Upper lobe of left lung (tissue), 6 donors: Measurements from ENCODE around the gene CES1. TPM values are rescaled to one million over a fixed set of nuclear protein-coding genes. Genes with fewer than 3 reads are reported as not detected.
"Not testable (repeated sequence)": the region's sequence is repeated elsewhere in the genome, so short reads cannot be mapped to it uniquely, and the experiment has no call there.

Source experiments
- ATAC-seq, 2 donors: fragments of 200-7000 bp; cut with Tn5 transposase; one replicate each; pipeline ENCODE4 v1.9.1; 2022; ENCODE audit warnings: mild to moderate bottlenecking in 2 of 2, moderate library complexity in 2 of 2; ENCODE audit not compliant: low FRiP score in 2 of 2
- DNase-seq, 2 donors: peaks; one replicate each; pipeline ENCODE4 v3.0.0-alpha.2; 2019 to 2020
- H3K27ac ChIP-seq, 4 donors: fragments of 200-600 bp; sonication (generic); one replicate each; pipeline ENCODE4 v1.5.1; 2016 to 2019
- H3K27me3 ChIP-seq, 4 donors: fragments of 200-600 bp; sonication (generic); one replicate each; pipeline ENCODE4 v1.5.1; 2017 to 2019
- H3K36me3 ChIP-seq, 4 donors: fragments of 200-600 bp; sonication (generic); one replicate each; pipeline ENCODE4 v1.5.1; 2016 to 2019
- H3K4me1 ChIP-seq, 4 donors: fragments of 200-600 bp; sonication (generic); one replicate each; pipeline ENCODE4 v1.5.1; 2018 to 2019
- H3K4me3 ChIP-seq, 4 donors: fragments of 200-600 bp; sonication (generic); one replicate each; pipeline ENCODE4 v1.5.1; 2017 to 2019; ENCODE audit warnings: mild to moderate bottlenecking in 2 of 4, moderate library complexity in 1 of 4
- H3K9me3 ChIP-seq, 4 donors: fragments of 200-600 bp; sonication (generic); one replicate each; pipeline ENCODE4 v1.5.1; 2018 to 2019
- CTCF ChIP-seq, 6 experiments: fragments of 450-650 bp in 4 of 6; fragments of 200-600 bp in 2 of 6; sonication (generic) in 2 of 6; IDR thresholded peaks; one replicate each; pipeline ENCODE4 v1.5.1; 2016 to 2019; ENCODE audit warnings: antibody characterized with exemption in 6 of 6
- EP300 ChIP-seq, 4 donors: sonication (generic); formaldehyde crosslinking; IDR thresholded peaks; one replicate each; pipeline ENCODE4 v1.5.1; 2017; ENCODE audit warnings: antibody characterized with exemption in 4 of 4, control low read depth in 2 of 4
- POLR2A ChIP-seq, 4 donors: fragments of 450-650 bp; IDR thresholded peaks; one replicate each; pipeline ENCODE4 v1.5.1; 2016 to 2017; ENCODE audit warnings: antibody characterized with exemption in 4 of 4, mild to moderate bottlenecking in 2 of 4
- POLR2AphosphoS5 ChIP-seq, 2 donors: sonication (generic); formaldehyde crosslinking; IDR thresholded peaks; one replicate each; pipeline ENCODE4 v1.5.1; 2017; ENCODE audit warnings: antibody characterized with exemption in 2 of 2
- WGBS, 2 donors: methylation state at CpG; one replicate each; pipeline ENCODE4 v1.1.5; 2017 to 2018; 5-methylcytosine and 5-hydroxymethylcytosine counted together
- total RNA-seq, 6 donors: library from RNA; depleted of rRNA in 4 of 6; stranded (reverse); fragments of >200 nt in 4 of 6; gene quantifications; one replicate each; pipeline versions ENCODE4 v1.1.0 to v1.2.1, GENCODE V29; 2016 to 2021
- donor health status: DM: no; HTN: no; CAD: no; lungs with moderate emphysema.
- donor health status: DM: no; HTN: yes; CAD: no; lungs with severe emphysema.

The CES1 gene
- total RNA-seq, 6 donors from 2014 or later = 110 to 224 (median 187) TPM

- Histone ChIP-seq H3K27me3 (no peaks in the 10 kb centered on the region), H3K4me1 (no peaks in the 10 kb centered on the region), H3K27ac (no peak overlapping the region), H3K9me3 (no peaks in the 10 kb centered on the region), H3K36me3 (no peaks in the 10 kb centered on the region), H3K4me3 (no peak overlapping the region)
- TF ChIP-seq CTCF (IDR thresholded peaks at IDR 0.05) (peak; percentile 43 to 76 (median 70)), POLR2AphosphoS5 (IDR thresholded peaks at IDR 0.05) (no peak), POLR2A (IDR thresholded peaks at IDR 0.05) (no peak)
- ATAC-seq (peak in 1 of 2 donors; percentile 77), DNase-seq (peak in 1 of 2 donors; percentile 8)
- 47 to 48% methylated on average over 11 of the region's 11 CpGs for WGBS, 2 donors
Measured at GRCh38 chr16:55842369-55843104, 9.6 kb upstream of the CES1 start.

GRCh38 chr16:55839115-55839514, 6.2 kb upstream of the CES1 start:
- no peak for DNase-seq
- H3K4me1 ChIP-seq = peaks cover 6 to 7% (median 7%) of the 10 kb centered on the region in 4 donors
- H3K9me3 ChIP-seq = no peaks in the 10 kb centered on the region
- TF ChIP-seq POLR2AphosphoS5 (IDR thresholded peaks at IDR 0.05) (no peak), EP300 (IDR thresholded peaks at IDR 0.05) (no peak), POLR2A (IDR thresholded peaks at IDR 0.05) (no peak), CTCF (IDR thresholded peaks at IDR 0.05) (no peak)
- ATAC-seq = peak in 1 of 2 donors; percentile 61
- H3K36me3 ChIP-seq = no peaks in the 10 kb centered on the region
- WGBS, 2 donors = 33 to 50% methylated on average over 2 of the region's 2 CpGs
- no peak overlapping the region for H3K27ac ChIP-seq
- no peak overlapping the region for H3K4me3 ChIP-seq
- no peaks in the 10 kb centered on the region for H3K27me3 ChIP-seq

GRCh38 chr16:55836158-55836611, 3.3 kb upstream of the CES1 start:
- TF ChIP-seq EP300 (IDR thresholded peaks at IDR 0.05) (peak in 1 of 4 donors; percentile 51), POLR2AphosphoS5 (IDR thresholded peaks at IDR 0.05) (peak in 1 of 2 donors; percentile 15), POLR2A (IDR thresholded peaks at IDR 0.05) (no peak), CTCF (IDR thresholded peaks at IDR 0.05) (no peak)
- Histone ChIP-seq H3K4me1 (peaks cover 6 to 13% (median 10%) of the 10 kb centered on the region in 4 donors), H3K9me3 (no peaks in the 10 kb centered on the region), H3K27me3 (no peaks in the 10 kb centered on the region), H3K27ac (no peak overlapping the region), H3K36me3 (no peaks in the 10 kb centered on the region), H3K4me3 (no peak overlapping the region)
- ATAC-seq = no peak
- DNase-seq = no peak
- WGBS, 2 donors = 55 to 88% methylated on average over 4 of the region's 4 CpGs

GRCh38 chr16:55835581-55835980, 2.7 kb upstream of the CES1 start:
- H3K27ac ChIP-seq = no peak overlapping the region
- H3K9me3 ChIP-seq = no peaks in the 10 kb centered on the region
- H3K4me1 ChIP-seq = peaks cover 6 to 13% (median 10%) of the 10 kb centered on the region in 4 donors
- TF ChIP-seq POLR2AphosphoS5 (IDR thresholded peaks at IDR 0.05) (peak in 1 of 2 donors; percentile 44), EP300 (IDR thresholded peaks at IDR 0.05) (peak in 1 of 4 donors; percentile 7), CTCF (IDR thresholded peaks at IDR 0.05) (no peak)
- WGBS, 2 donors = 22 to 44% methylated on average over 1 of the region's 1 CpG
- H3K4me3 ChIP-seq = no peak overlapping the region
- ATAC-seq = peak in 1 of 2 donors; percentile 25
- no peaks in the 10 kb centered on the region for H3K27me3 ChIP-seq
- DNase-seq = peak in 1 of 2 donors; percentile 74
- H3K36me3 ChIP-seq = no peaks in the 10 kb centered on the region

GRCh38 chr16:55835173-55835572, 2.3 kb upstream of the CES1 start:
- H3K4me1 ChIP-seq = peaks cover 6 to 13% (median 10%) of the 10 kb centered on the region in 4 donors
- H3K4me3 ChIP-seq, H3K27ac ChIP-seq, DNase-seq, H3K9me3 ChIP-seq, H3K36me3 ChIP-seq, ATAC-seq, H3K27me3 ChIP-seq: not testable (repeated sequence)
- WGBS, 2 donors = 85 to 92% methylated on average over 3 of the region's 3 CpGs
